CD4-positive, alpha-beta memory T cell (primary cell): ENCODE results near the gene SLC25A45. TPM values are rescaled to one million over a fixed set of nuclear protein-coding genes. Genes with fewer than 3 reads are reported as not detected.
A peak's percentile ranks its signal among the peaks of the same experiment; 100 is the strongest.

Experiments used
- CTCF ChIA-PET: fragments of 350-600 bp; sonication (Branson Sonifier 250); formaldehyde crosslinking; loops from one replicate; lab custom pipeline; 2021; ENCODE audit warnings: inconsistent platforms; ENCODE audit not compliant: partially characterized antibody; lab: Charles Lee
- POLR2A ChIA-PET: fragments of 350-600 bp; sonication (Branson Sonifier 250); formaldehyde crosslinking; loops from one replicate; lab custom pipeline; 2021; ENCODE audit not compliant: partially characterized antibody; lab: Charles Lee
- DNase-seq, 5 donors: peaks; one replicate each; pipeline versions ENCODE4 v3.0.0 to v3.0.0-alpha.2; 2020 to 2022; ENCODE audit warnings: mixed read lengths in 1 of 5
- H3K27ac ChIP-seq: one replicate; pipeline ENCODE4 v1.7.0; 2013; ENCODE audit warnings: low read depth, low read length
- H3K27me3 ChIP-seq: 2 replicates; pipeline ENCODE4 v1.7.0; 2013; ENCODE audit warnings: mild to moderate bottlenecking, low read length, moderate library complexity; ENCODE audit not compliant: insufficient read depth
- H3K36me3 ChIP-seq: 2 replicates; pipeline ENCODE4 v1.7.0; 2013; ENCODE audit warnings: mild to moderate bottlenecking, low read length, moderate library complexity; ENCODE audit not compliant: insufficient read depth
- H3K4me1 ChIP-seq: 2 replicates; pipeline ENCODE4 v1.7.0; 2013; ENCODE audit warnings: mild to moderate bottlenecking, low read length, moderate library complexity; ENCODE audit not compliant: insufficient read depth
- H3K4me3 ChIP-seq, 2 donors: one replicate each; pipeline ENCODE4 v1.7.0; 2013; ENCODE audit warnings: low read length in 2 of 2, mild to moderate bottlenecking in 1 of 2
- H3K9me3 ChIP-seq, 2 donors: one replicate each; pipeline ENCODE4 v1.7.0; 2013; ENCODE audit warnings: low read length in 2 of 2, control low read depth in 1 of 2; ENCODE audit not compliant: control insufficient read depth in 1 of 2
- H3K27ac Mint-ChIP-seq, 7 donors: one replicate each; pipeline ENCODE4 v1.8.0; 2020 to 2021; ENCODE audit warnings: mixed read lengths in 7 of 7, mild to moderate bottlenecking in 6 of 7, inconsistent platforms in 3 of 7, moderate library complexity in 3 of 7
- H3K27me3 Mint-ChIP-seq, 2 donors: one replicate each; pipeline ENCODE4 v1.8.0; 2020 to 2021; ENCODE audit warnings: mixed read lengths in 2 of 2
- H3K36me3 Mint-ChIP-seq, 2 donors: one replicate each; pipeline ENCODE4 v1.8.0; 2020 to 2021; ENCODE audit warnings: mixed read lengths in 2 of 2, inconsistent platforms in 1 of 2, mild to moderate bottlenecking in 1 of 2
- H3K4me1 Mint-ChIP-seq, 4 donors: one replicate each; pipeline ENCODE4 v1.8.0; 2020 to 2021; ENCODE audit warnings: mixed read lengths in 4 of 4, mild to moderate bottlenecking in 1 of 4
- H3K4me3 Mint-ChIP-seq, 8 donors: one replicate each; pipeline ENCODE4 v1.8.0; 2020 to 2021; ENCODE audit warnings: mixed read lengths in 8 of 8, mild to moderate bottlenecking in 7 of 8, moderate library complexity in 6 of 8, inconsistent platforms in 3 of 8
- H3K9me3 Mint-ChIP-seq, 8 donors: one replicate each; pipeline ENCODE4 v1.8.0; 2020 to 2021; ENCODE audit warnings: mixed read lengths in 8 of 8, mild to moderate bottlenecking in 5 of 8, inconsistent platforms in 3 of 8, moderate library complexity in 1 of 8
- intact Hi-C: fragments of 100-400 bp; cut with micrococcal nuclease; formaldehyde crosslinking; loops from one replicate; pipeline ENCODE4 v1.15.1; 2023
- polyA plus RNA-seq, 2 donors: library from polyadenylated mRNA; unstranded; fragments of 300-500 nt; fragmentation: Illumina TruSeq; gene quantifications; one replicate each; pipeline ENCODE4 v1.2.3, GENCODE V29; 2021
- total RNA-seq, 2 experiments: library from RNA; stranded (reverse); gene quantifications; one replicate each; pipeline ENCODE4 v1.2.3, GENCODE V29; 2021

The SLC25A45 gene
- total and polyA plus RNA-seq, 4 experiments from 2014 or later: 7.2 to 24.2 (median 16.0) TPM

DNA sequence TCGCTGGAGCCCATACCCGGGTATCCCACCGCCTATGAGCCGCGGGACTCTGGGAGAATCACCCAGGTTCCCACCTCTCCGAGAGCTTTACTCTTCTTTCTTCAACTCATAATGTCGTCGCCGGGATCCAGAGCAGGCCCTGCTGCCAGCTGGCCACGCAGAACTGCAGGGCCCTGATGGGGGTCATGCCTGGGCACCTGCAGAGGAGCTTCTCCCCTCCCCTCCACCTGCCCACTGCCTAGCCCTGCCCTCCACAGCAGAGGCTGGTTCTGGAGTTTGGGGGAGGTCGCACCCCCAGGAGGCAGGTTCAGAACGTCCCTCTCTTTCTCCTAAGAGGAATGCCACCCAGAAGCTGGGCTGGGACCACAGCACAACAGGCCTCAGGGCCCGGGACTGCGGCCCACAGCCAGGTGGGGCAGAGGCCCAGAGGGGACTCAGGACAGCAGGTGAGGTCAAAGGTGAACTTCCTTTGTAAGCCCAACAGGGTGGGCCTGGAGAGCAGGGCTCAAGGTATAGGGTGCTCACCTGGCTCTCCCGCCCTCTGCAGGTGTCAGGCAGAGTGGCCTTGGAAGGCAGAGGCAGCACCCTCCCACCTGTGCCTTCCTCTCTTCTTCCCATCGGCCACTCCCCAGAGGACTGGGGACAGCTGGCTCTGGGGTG lies 1.9 kb downstream of the SLC25A45 start:
- POLR2A ChIA-PET: interaction anchor here (0.6 to 25.9 kb wide), 7 partner anchors 10 to 1403 kb away, joined by 3 to 654 read pairs (median 5); partner anchors contain the start of genes MALAT1, NEAT1 and SCYL1

DNA sequence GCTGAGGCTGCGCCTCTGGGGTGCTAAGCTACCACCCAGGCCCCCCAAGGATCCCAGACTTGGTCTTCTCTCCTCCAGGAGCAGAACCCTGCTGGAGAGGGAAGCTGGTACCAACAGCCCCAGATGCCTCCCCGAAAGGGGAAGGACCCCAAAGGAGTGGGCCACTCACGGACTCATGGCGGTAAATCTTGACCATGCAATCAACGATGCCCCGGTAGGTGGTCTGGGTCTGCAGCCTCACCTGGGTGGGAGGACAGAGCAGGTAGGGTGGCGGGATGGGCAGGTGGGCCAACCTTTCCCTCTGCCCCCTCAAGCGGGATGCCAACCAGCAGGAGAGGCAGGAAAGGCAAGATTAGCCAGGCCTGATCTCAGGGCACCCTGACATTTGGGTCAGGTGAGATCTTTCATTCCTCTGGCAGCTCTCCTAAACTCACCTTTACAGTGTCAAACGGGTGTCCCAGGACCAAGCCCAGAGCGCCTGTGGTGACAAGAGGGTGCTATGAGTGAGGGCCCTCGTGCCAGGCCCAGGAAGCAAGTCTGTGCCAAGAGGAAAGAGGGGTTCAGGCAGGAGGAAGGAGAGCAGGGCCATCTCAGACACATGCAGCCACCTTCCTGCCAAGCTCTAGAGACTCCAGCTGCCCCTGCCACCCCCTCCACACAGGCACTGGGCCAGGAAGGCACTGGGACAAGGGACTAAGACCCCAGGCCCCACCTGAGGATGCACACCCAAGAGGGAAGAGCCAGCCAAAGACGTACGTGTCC lies 2.6 kb downstream of the SLC25A45 start:
- Mint-ChIP-seq H3K9me3 (peaks cover 0 to under 1% (median 0%) of the 10 kb centered on the region in 8 donors), H3K27ac (peak overlapping the region in 4 of 7 donors; percentile 68 to 96 (median 76)), H3K27me3 (no peaks in the 10 kb centered on the region), H3K36me3 (peaks cover 0 to 12% of the 10 kb centered on the region in 2 donors), H3K4me1 (peaks cover 16 to 46% (median 31%) of the 10 kb centered on the region in 4 donors), H3K4me3 (peak overlapping the region in 3 of 8 donors; percentile 29 to 50 (median 39))
- ChIA-PET POLR2A (interaction anchor here (1.5 to 25.9 kb wide), 3 partner anchors 9 to 125 kb away, joined by 3 to 654 read pairs (median 524); partner anchors contain the start of genes MALAT1 and NEAT1), CTCF (interaction anchor here (0.8 to 6.3 kb wide), 5 partner anchors 10 to 129 kb away, joined by 3 to 75 read pairs (median 14); no protein-coding TSS in a partner anchor)
- no peak overlapping the region for H3K27ac ChIP-seq
- H3K9me3 ChIP-seq: no peaks in the 10 kb centered on the region
- H3K27me3 ChIP-seq: no peaks in the 10 kb centered on the region
- H3K4me1 ChIP-seq: peaks cover 40% of the 10 kb centered on the region
- no peak overlapping the region for H3K4me3 ChIP-seq
- H3K36me3 ChIP-seq: peaks cover 6% of the 10 kb centered on the region
- intact Hi-C loops: no loop called here
- no peak for DNase-seq

More for the DNA sequence above, 1.9 kb downstream of the SLC25A45 start:
- CTCF ChIA-PET: interaction anchor here (0.8 to 6.3 kb wide), 13 partner anchors 10 to 160 kb away, joined by 3 to 75 read pairs (median 4); no protein-coding TSS in a partner anchor
- Histone ChIP-seq H3K36me3 (peaks cover 6% of the 10 kb centered on the region), H3K9me3 (no peaks in the 10 kb centered on the region), H3K4me3 (no peak overlapping the region), H3K27ac (no peak overlapping the region), H3K4me1 (peaks cover 47% of the 10 kb centered on the region), H3K27me3 (no peaks in the 10 kb centered on the region)
- intact Hi-C loops: no loop called here
- Mint-ChIP-seq H3K36me3 (peaks cover 0 to 12% of the 10 kb centered on the region in 2 donors), H3K27ac (peak overlapping the region in 5 of 7 donors; percentile 65 to 100 (median 96)), H3K27me3 (no peaks in the 10 kb centered on the region), H3K9me3 (peaks cover 0 to 1% (median 0%) of the 10 kb centered on the region in 8 donors), H3K4me3 (peak overlapping the region in 5 of 8 donors; percentile 10 to 87 (median 41)), H3K4me1 (peaks cover 22 to 53% (median 36%) of the 10 kb centered on the region in 4 donors)
- DNase-seq: no peak

DNA sequence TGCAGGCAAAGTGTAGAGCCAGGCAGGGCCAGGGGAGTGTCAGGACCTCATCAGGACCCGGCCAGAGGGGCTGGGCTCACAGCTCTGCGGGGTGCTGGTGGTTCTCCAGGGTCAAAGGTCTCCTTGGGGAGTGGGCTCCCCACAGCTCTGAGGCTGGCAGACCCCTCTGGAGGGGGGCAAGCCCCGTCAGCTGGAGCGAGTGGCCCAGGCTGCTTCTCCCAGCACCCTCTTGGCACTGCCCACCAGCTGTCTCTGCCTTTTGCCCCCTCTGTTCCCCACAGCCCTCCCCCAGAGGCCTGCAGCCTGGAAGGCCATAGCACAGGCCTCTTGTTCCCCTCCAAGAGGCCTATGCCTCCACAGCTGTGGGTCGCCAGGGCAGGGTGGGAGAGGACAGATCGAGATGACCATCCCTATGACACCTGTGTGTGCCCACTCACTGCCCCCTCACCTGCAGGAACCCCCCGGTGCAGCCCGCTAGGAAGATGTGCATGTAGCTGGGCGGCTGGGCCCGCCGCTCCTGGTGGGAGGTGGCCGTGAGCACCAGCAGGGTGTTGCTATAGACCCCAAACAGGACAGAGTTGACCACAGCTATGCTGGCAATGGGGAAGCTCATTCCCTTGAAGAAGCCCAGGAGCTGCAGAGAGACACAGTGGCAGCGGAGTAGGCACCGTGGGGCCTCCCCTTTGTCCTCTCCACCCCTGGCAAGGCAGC lies 3.4 kb downstream of the SLC25A45 start:
- no peak for DNase-seq
- Histone ChIP-seq H3K4me1 (peaks cover 32% of the 10 kb centered on the region), H3K36me3 (peaks cover 6% of the 10 kb centered on the region), H3K27ac (no peak overlapping the region), H3K27me3 (no peaks in the 10 kb centered on the region), H3K9me3 (no peaks in the 10 kb centered on the region), H3K4me3 (no peak overlapping the region)
- Mint-ChIP-seq H3K36me3 (peaks cover 0 to 12% of the 10 kb centered on the region in 2 donors), H3K9me3 (no peaks in the 10 kb centered on the region), H3K27ac (peak overlapping the region in 1 of 7 donors; percentile 35), H3K4me1 (peaks cover 8 to 38% (median 23%) of the 10 kb centered on the region in 4 donors), H3K4me3 (peak overlapping the region in 2 of 8 donors; percentile 17 to 35), H3K27me3 (no peaks in the 10 kb centered on the region)
- CTCF ChIA-PET: interaction anchor here (0.8 to 6.3 kb wide), 4 partner anchors 37 to 131 kb away, joined by 3 to 75 read pairs (median 14); no protein-coding TSS in a partner anchor
- POLR2A ChIA-PET: interaction anchor here (0.7 to 25.9 kb wide), 4 partner anchors 8 to 125 kb away, joined by 3 to 654 read pairs (median 264); partner anchors contain the start of genes MALAT1 and NEAT1
- intact Hi-C loops: no loop called here

DNA sequence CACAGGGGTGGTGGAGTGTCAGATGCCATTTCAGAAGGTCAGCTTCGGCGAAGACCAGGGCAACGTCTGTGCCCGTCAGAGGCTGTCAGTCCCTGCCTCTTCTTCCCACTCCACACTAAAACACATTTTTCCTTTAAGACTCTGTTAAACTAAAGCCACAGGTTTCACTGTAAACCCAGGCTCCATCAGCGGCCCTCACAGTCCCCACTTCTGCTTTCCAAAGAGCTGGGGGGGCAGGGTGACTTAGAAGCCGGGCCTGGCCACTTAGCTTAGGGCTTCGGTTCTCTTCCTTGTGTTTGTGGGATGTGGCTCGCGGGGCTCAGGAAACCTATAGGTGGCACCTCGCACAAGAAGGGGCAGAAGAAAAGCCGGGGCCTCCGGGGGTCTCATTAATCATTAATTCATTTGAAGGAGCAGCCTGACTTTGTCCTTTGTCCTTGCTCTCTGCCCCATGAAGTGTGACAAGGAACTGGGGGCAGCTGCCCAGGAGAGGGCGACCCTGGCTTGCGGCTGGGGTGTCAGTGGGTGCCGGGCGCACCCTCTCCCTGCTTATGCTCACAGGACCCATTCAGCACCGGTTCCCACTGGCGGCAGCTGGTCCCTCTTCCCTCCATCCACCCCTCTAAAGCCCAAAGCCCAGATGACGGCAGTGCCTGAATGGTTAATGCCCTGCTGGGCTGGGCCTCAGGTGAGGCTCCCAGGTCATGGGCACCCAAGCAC lies 4.1 kb downstream of the SLC25A45 start:
- Histone ChIP-seq H3K4me3 (no peak overlapping the region), H3K27me3 (no peaks in the 10 kb centered on the region), H3K36me3 (peaks cover 6% of the 10 kb centered on the region), H3K9me3 (no peaks in the 10 kb centered on the region), H3K4me1 (peaks cover 25% of the 10 kb centered on the region), H3K27ac (no peak overlapping the region)
- H3K27me3 Mint-ChIP-seq: no peaks in the 10 kb centered on the region
- peaks cover 0 to 12% of the 10 kb centered on the region in 2 donors for H3K36me3 Mint-ChIP-seq
- H3K4me1 Mint-ChIP-seq: peaks cover 3 to 30% (median 17%) of the 10 kb centered on the region in 4 donors
- ChIA-PET POLR2A (interaction anchor here (17.1 to 25.9 kb wide), 2 partner anchors 42 to 126 kb away, joined by 524 to 654 read pairs; partner anchors contain the start of genes MALAT1 and NEAT1), CTCF (interaction anchor here (0.8 to 4.8 kb wide), 4 partner anchors 37 to 215 kb away, joined by 3 to 23 read pairs (median 4); no protein-coding TSS in a partner anchor)
- H3K27ac Mint-ChIP-seq: peak overlapping the region in 2 of 7 donors; percentile 30 to 35
- H3K4me3 Mint-ChIP-seq: no peak overlapping the region
- intact Hi-C loops: no loop called here
- no peaks in the 10 kb centered on the region for H3K9me3 Mint-ChIP-seq
- no peak for DNase-seq

DNA sequence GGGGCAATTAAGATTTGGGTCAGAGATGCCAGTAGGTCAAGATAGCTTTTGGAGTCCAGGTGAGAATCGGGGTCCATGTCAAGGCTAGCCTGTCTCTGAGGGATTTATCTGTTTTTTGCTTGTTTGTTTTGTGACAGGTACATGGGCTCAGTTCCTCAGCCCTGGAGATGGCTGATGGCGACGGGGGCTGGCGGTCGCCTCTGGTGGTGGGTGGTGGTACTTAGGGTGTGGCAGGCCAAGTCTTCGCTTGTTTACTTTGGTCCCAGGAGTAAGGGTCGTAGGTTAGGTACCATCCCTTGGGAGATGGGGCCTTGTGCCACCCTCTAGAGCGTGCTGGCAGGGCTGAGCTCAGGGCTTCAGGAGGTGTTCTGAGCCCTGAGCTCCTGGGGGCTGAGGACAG lies 4.7 kb downstream of the SLC25A45 start:
- CTCF ChIA-PET: interaction anchor here (0.8 to 4.8 kb wide), 4 partner anchors 38 to 216 kb away, joined by 3 to 23 read pairs (median 4); no protein-coding TSS in a partner anchor
- H3K4me3 ChIP-seq: no peak overlapping the region
- H3K9me3 ChIP-seq: no peaks in the 10 kb centered on the region
- Mint-ChIP-seq H3K9me3 (no peaks in the 10 kb centered on the region), H3K36me3 (peaks cover 0 to 12% of the 10 kb centered on the region in 2 donors), H3K27ac (peak overlapping the region in 5 of 7 donors; percentile 7 to 60 (median 36)), H3K4me3 (no peak overlapping the region), H3K27me3 (no peaks in the 10 kb centered on the region), H3K4me1 (peaks cover 2 to 25% (median 12%) of the 10 kb centered on the region in 4 donors)
- H3K36me3 ChIP-seq: peaks cover 6% of the 10 kb centered on the region
- no peaks in the 10 kb centered on the region for H3K27me3 ChIP-seq
- POLR2A ChIA-PET: interaction anchor here (17.1 to 25.9 kb wide), 2 partner anchors 42 to 127 kb away, joined by 524 to 654 read pairs; partner anchors contain the start of genes MALAT1 and NEAT1
- no peak for DNase-seq
- H3K4me1 ChIP-seq: peaks cover 19% of the 10 kb centered on the region
- H3K27ac ChIP-seq: no peak overlapping the region
- intact Hi-C loops: no loop called here

DNA sequence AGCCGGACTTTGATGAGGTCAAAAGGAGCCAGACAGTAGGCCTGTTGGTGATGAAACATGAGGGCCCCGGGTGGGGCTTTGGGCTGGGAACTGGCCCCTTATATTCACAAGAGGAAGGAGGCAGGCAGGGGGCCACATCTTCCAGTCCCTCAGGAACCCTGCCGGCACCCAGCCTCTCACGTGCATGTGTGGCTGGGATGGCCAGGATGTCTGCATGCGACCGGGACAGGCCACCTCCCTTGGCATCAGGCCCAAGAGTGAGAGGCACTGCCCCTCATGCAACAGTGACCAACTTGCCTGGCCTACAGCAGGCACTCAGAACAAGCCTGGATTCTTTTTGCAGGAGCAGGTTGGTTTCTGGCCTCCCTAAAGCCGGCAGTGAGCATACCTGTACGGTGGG lies 5.4 kb downstream of the SLC25A45 start:
- Mint-ChIP-seq H3K27ac (no peak overlapping the region), H3K9me3 (no peaks in the 10 kb centered on the region), H3K4me1 (peaks cover 0 to 19% (median 6%) of the 10 kb centered on the region in 4 donors), H3K27me3 (no peaks in the 10 kb centered on the region), H3K36me3 (peaks cover 0 to 9% of the 10 kb centered on the region in 2 donors), H3K4me3 (no peak overlapping the region)
- intact Hi-C loops: no loop called here
- CTCF ChIA-PET: no interaction called here
- no peak for DNase-seq
- Histone ChIP-seq H3K4me3 (no peak overlapping the region), H3K4me1 (peaks cover 15% of the 10 kb centered on the region), H3K27me3 (no peaks in the 10 kb centered on the region), H3K9me3 (no peaks in the 10 kb centered on the region), H3K27ac (no peak overlapping the region), H3K36me3 (peaks cover 6% of the 10 kb centered on the region)
- POLR2A ChIA-PET: interaction anchor here (17.1 to 25.9 kb wide), 2 partner anchors 43 to 127 kb away, joined by 524 to 654 read pairs; partner anchors contain the start of genes MALAT1 and NEAT1
